PC-3 (cell line): ENCODE results near the gene SCO2.

Source experiments
- CTCF ChIP-seq: fragments of 300-600 bp; sonication (generic); conservative IDR thresholded peaks from 2 replicates; pipeline ENCODE4 v1.5.1; 2017; ENCODE audit warnings: antibody characterized with exemption, low read depth, mild to moderate bottlenecking, low read length
- EZH2 ChIP-seq: fragments of 300-600 bp; sonication (generic); IDR thresholded peaks from one replicate; pipeline ENCODE4 v1.6.1; 2017; ENCODE audit warnings: antibody characterized with exemption, mild to moderate bottlenecking, low read length; ENCODE audit not compliant: unreplicated experiment
- EZH2phosphoT487 ChIP-seq: fragments of 300-600 bp; sonication (generic); IDR thresholded peaks from 2 replicates; pipeline ENCODE4 v1.6.1; 2018; ENCODE audit warnings: mild to moderate bottlenecking, antibody characterized with exemption, low read length, borderline replicate concordance

GRCh38 chr22:50553310-50553709 is 27.9 kb upstream of the SCO2 start:
- TF ChIP-seq CTCF, result no peak
- TF ChIP-seq EZH2phosphoT487, result no peak
- TF ChIP-seq EZH2, result no peak
